ENCODE data around the gene ATP5F1D. TPM values are rescaled to one million over a fixed set of nuclear protein-coding genes. Genes with fewer than 3 reads are reported as not detected.

The ATP5F1D gene
- total and polyA plus RNA-seq, 2 of the 13 experiments (the other 11 are each of a cell fraction or from before 2014, with no cell fraction given) = 39.4 to 78.7 TPM

DNA sequence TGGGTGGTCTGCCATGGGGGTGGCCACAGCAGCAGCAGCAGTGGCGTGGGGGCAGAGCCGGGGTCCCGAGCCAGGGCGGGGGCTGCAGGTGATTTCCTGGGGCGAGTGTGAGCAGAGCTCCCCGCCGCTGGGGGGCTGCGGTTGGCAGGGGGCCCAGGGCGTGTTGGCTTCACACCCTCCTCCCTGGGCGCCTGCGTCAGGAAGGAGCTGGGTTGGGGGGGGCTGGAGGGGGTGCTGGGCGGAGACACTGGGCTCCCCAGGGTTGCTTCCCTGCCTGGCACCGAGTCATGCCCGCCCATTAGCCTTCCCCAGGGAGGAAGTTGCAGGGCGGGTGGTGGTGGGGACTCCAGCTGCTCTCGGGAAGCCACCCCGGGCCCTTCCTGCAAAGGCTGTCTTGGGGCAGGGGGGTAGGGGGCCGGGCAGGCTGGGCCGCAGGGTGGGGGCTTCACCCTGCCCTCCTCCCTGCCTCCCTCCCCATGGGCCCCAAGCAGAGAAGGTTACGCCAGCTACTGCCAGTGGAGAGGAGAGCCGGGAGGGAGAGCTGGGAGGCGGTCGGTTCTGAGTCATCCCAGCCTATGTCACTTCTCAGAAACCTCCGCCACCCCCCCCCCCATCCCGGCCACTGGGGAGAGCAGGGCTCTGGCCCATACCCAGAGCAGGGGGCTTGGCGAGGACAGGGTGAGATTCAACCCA is 11.4 kb downstream of the ATP5F1D start (continued):
- TF ChIP-seq, protein P1, sequence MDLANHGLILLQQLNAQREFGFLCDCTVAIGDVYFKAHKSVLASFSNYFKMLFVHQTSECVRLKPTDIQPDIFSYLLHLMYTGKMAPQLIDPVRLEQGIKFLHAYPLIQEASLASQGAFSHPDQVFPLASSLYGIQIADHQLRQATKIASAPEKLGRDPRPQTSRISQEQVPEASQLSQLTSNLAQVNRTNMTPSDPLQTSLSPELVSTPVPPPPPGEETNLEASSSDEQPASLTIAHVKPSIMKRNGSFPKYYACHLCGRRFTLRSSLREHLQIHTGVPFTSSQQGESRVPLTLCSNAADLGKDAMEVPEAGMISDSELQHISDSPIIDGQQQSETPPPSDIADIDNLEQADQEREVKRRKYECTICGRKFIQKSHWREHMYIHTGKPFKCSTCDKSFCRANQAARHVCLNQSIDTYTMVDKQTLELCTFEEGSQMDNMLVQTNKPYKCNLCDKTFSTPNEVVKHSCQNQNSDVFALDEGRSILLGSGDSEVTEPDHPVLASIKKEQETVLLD (CRISPR knock-in tag; IDR thresholded peaks at IDR 0.05; ENCODE audit: low read depth) = no peak
- TF ChIP-seq, protein P2, sequence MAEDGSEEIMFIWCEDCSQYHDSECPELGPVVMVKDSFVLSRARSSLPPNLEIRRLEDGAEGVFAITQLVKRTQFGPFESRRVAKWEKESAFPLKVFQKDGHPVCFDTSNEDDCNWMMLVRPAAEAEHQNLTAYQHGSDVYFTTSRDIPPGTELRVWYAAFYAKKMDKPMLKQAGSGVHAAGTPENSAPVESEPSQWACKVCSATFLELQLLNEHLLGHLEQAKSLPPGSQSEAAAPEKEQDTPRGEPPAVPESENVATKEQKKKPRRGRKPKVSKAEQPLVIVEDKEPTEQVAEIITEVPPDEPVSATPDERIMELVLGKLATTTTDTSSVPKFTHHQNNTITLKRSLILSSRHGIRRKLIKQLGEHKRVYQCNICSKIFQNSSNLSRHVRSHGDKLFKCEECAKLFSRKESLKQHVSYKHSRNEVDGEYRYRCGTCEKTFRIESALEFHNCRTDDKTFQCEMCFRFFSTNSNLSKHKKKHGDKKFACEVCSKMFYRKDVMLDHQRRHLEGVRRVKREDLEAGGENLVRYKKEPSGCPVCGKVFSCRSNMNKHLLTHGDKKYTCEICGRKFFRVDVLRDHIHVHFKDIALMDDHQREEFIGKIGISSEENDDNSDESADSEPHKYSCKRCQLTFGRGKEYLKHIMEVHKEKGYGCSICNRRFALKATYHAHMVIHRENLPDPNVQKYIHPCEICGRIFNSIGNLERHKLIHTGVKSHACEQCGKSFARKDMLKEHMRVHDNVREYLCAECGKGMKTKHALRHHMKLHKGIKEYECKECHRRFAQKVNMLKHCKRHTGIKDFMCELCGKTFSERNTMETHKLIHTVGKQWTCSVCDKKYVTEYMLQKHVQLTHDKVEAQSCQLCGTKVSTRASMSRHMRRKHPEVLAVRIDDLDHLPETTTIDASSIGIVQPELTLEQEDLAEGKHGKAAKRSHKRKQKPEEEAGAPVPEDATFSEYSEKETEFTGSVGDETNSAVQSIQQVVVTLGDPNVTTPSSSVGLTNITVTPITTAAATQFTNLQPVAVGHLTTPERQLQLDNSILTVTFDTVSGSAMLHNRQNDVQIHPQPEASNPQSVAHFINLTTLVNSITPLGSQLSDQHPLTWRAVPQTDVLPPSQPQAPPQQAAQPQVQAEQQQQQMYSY (CRISPR knock-in tag; IDR thresholded peaks at IDR 0.05) = no peak
- TF ChIP-seq ZNF557 (CRISPR knock-in tag; IDR thresholded peaks at IDR 0.05) (no peak), ELF1 (CRISPR knock-in tag; IDR thresholded peaks at IDR 0.05) (no peak), MAZ (IDR thresholded peaks at IDR 0.05; ENCODE audit: borderline replicate concordance, low read depth, low read length) (no peak), MAZ (CRISPR knock-in tag; IDR thresholded peaks at IDR 0.05; ENCODE audit: low read depth) (no peak), MIER3 (CRISPR knock-in tag; IDR thresholded peaks at IDR 0.05; ENCODE audit: borderline replicate concordance) (no peak), ZNF207 (IDR thresholded peaks at IDR 0.05; ENCODE audit: borderline replicate concordance) (no peak), ZNF709 (CRISPR knock-in tag; IDR thresholded peaks at IDR 0.05) (0 out of 2 replicates have a peak, but pooled peaks have one; percentile 24), ZNF143 (CRISPR knock-in tag; IDR thresholded peaks at IDR 0.05) (no peak), ZNF629 (CRISPR knock-in tag; conservative IDR thresholded peaks at IDR 0.05) (no peak), HES4 (CRISPR knock-in tag; IDR thresholded peaks at IDR 0.05; ENCODE audit: borderline replicate concordance) (no peak), ZNF589 (CRISPR knock-in tag; conservative IDR thresholded peaks at IDR 0.05) (peak; percentile 26; the same call in 1 of the 2 replicates), ZNF883 (CRISPR knock-in tag; IDR thresholded peaks at IDR 0.05; ENCODE audit: not compliant biosample characterization) (no peak), POLR2AphosphoS5 (IDR thresholded peaks at IDR 0.05; ENCODE audit: low read depth, low read length) (no peak), DPF2 (CRISPR knock-in tag; IDR thresholded peaks at IDR 0.05; ENCODE audit: borderline replicate concordance, low read depth) (no peak)
- TF ChIP-seq, protein P3, sequence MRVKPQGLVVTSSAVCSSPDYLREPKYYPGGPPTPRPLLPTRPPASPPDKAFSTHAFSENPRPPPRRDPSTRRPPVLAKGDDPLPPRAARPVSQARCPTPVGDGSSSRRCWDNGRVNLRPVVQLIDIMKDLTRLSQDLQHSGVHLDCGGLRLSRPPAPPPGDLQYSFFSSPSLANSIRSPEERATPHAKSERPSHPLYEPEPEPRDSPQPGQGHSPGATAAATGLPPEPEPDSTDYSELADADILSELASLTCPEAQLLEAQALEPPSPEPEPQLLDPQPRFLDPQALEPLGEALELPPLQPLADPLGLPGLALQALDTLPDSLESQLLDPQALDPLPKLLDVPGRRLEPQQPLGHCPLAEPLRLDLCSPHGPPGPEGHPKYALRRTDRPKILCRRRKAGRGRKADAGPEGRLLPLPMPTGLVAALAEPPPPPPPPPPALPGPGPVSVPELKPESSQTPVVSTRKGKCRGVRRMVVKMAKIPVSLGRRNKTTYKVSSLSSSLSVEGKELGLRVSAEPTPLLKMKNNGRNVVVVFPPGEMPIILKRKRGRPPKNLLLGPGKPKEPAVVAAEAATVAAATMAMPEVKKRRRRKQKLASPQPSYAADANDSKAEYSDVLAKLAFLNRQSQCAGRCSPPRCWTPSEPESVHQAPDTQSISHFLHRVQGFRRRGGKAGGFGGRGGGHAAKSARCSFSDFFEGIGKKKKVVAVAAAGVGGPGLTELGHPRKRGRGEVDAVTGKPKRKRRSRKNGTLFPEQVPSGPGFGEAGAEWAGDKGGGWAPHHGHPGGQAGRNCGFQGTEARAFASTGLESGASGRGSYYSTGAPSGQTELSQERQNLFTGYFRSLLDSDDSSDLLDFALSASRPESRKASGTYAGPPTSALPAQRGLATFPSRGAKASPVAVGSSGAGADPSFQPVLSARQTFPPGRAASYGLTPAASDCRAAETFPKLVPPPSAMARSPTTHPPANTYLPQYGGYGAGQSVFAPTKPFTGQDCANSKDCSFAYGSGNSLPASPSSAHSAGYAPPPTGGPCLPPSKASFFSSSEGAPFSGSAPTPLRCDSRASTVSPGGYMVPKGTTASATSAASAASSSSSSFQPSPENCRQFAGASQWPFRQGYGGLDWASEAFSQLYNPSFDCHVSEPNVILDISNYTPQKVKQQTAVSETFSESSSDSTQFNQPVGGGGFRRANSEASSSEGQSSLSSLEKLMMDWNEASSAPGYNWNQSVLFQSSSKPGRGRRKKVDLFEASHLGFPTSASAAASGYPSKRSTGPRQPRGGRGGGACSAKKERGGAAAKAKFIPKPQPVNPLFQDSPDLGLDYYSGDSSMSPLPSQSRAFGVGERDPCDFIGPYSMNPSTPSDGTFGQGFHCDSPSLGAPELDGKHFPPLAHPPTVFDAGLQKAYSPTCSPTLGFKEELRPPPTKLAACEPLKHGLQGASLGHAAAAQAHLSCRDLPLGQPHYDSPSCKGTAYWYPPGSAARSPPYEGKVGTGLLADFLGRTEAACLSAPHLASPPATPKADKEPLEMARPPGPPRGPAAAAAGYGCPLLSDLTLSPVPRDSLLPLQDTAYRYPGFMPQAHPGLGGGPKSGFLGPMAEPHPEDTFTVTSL (CRISPR knock-in tag; IDR thresholded peaks at IDR 0.05; ENCODE audit: borderline replicate concordance) = no peak

Measured in HepG2 (cell line).